SK-N-SH (cell line): ENCODE data around the gene SLC35F1. TPM values are rescaled to one million over a fixed set of nuclear protein-coding genes. Genes with fewer than 3 reads are reported as not detected.

Experiments
- CTCF ChIA-PET: fragments of 300-600, 350-600 bp; formaldehyde crosslinking; extraction: SDS; loops from one replicate; lab custom pipeline; 2021; lab: Yijun Ruan, JAX
- POLR2A ChIA-PET: fragments of 350-600 bp; sonication (Branson Sonifier 250); formaldehyde crosslinking; extraction: SDS; loops from one replicate; lab custom pipeline; 2020; ENCODE audit warnings: antibody characterized with exemption, inconsistent platforms; lab: Yijun Ruan, JAX
- DNase-seq: peaks from one replicate; pipeline ENCODE4 v3.0.0; 2012
- H2AFZ ChIP-seq: fragments of 200-600 bp; sonication (generic); 2 replicates; pipeline ENCODE4 v1.8.1; 2016; ENCODE audit warnings: antibody characterized with exemption, mild to moderate bottlenecking, low read depth
- H3F3A ChIP-seq: fragments of 200-600 bp; sonication (generic); replicated peaks from 2 replicates; pipeline ENCODE3; 2016; ENCODE audit warnings: antibody characterized with exemption, mild to moderate bottlenecking; ENCODE audit not compliant: insufficient read depth
- H3K27ac ChIP-seq, 2 experiments: fragments of 200-500 bp in 1 of 2; fragments of 200-600 bp in 1 of 2; sonication (Bioruptor generic) in 1 of 2; sonication (generic), shearing (Covaris generic) in 1 of 2; 2 replicates each; pipeline versions ENCODE4 v1.5.1 to v1.6.1; 2014 to 2016; ENCODE audit warnings: low read depth in 2 of 2, inconsistent platforms in 1 of 2, low read length in 1 of 2, mild to moderate bottlenecking in 1 of 2, mixed read lengths in 1 of 2
- H3K27me3 ChIP-seq: fragments of 200-600 bp; sonication (generic), shearing (Covaris generic); 2 replicates; pipeline ENCODE4 v1.6.1; 2016; ENCODE audit warnings: mixed run types; ENCODE audit not compliant: insufficient read depth
- H3K36me3 ChIP-seq, 2 experiments: fragments of 200-500 bp in 1 of 2; fragments of 200-600 bp in 1 of 2; sonication (Bioruptor generic) in 1 of 2; sonication (generic) in 1 of 2; replicated peaks in 1 of 2; 2 replicates each; pipeline versions ENCODE3 to v1.5.1; 2014 to 2016; ENCODE audit warnings: low read length in 1 of 2, mild to moderate bottlenecking in 1 of 2; ENCODE audit not compliant: insufficient read depth in 2 of 2, control insufficient read depth in 1 of 2
- H3K4me1 ChIP-seq, 2 experiments: fragments of 200-500 bp in 1 of 2; fragments of 200-600 bp in 1 of 2; sonication (Bioruptor generic) in 1 of 2; sonication (generic), shearing (Covaris generic) in 1 of 2; 2 replicates each; pipeline versions ENCODE4 v1.5.1 to v1.6.1; 2014 to 2016; ENCODE audit warnings: low read depth in 1 of 2, low read length in 1 of 2, mixed run types in 1 of 2; ENCODE audit not compliant: insufficient read depth in 2 of 2, control insufficient read depth in 1 of 2
- H3K4me2 ChIP-seq: fragments of 200-600 bp; sonication (generic), shearing (Covaris generic); 2 replicates; pipeline ENCODE4 v1.6.1; 2017; ENCODE audit warnings: mixed run types
- H3K4me3 ChIP-seq, 2 experiments: fragments of 200-500 bp in 1 of 2; fragments of 200-600 bp in 1 of 2; sonication (Bioruptor generic) in 1 of 2; sonication (generic), shearing (Covaris generic) in 1 of 2; 2 replicates each; pipeline versions ENCODE4 v1.5.1 to v1.8.1; 2014 to 2016; ENCODE audit warnings: low read depth in 2 of 2, inconsistent platforms in 1 of 2, low read length in 1 of 2, mild to moderate bottlenecking in 1 of 2, mixed read lengths in 1 of 2, moderate library complexity in 1 of 2
- H3K79me2 ChIP-seq: fragments of 200-600 bp; sonication (generic); 2 replicates; pipeline ENCODE4 v1.8.1; 2017; ENCODE audit warnings: mild to moderate bottlenecking; ENCODE audit not compliant: insufficient read depth
- H3K9ac ChIP-seq: fragments of 200-600 bp; sonication (generic); 2 replicates; pipeline ENCODE4 v1.6.1; 2017; ENCODE audit warnings: mixed run types
- H3K9me2 ChIP-seq: fragments of 200-600 bp; sonication (generic); 2 replicates; pipeline ENCODE4 v1.6.1; 2017; ENCODE audit warnings: mixed run types
- H3K9me3 ChIP-seq: fragments of 200-600 bp; sonication (generic); 2 replicates; pipeline ENCODE4 v1.6.1; 2017; ENCODE audit warnings: mixed run types, mild to moderate bottlenecking, moderate library complexity
- H4K20me1 ChIP-seq: fragments of 200-600 bp; sonication (generic); 2 replicates; pipeline ENCODE4 v1.6.1; 2017; ENCODE audit warnings: mild to moderate bottlenecking, mixed run types; ENCODE audit not compliant: insufficient read depth
- CHD2 ChIP-seq: fragments of 150-350 bp; IDR thresholded peaks from 2 replicates; pipeline ENCODE4 v1.6.1; 2018; ENCODE audit warnings: low read length; ENCODE audit not compliant: partially characterized antibody
- CTCF ChIP-seq: fragments of 200-600 bp; sonication (generic); IDR thresholded peaks from 2 replicates; pipeline ENCODE4 v1.6.1; 2017; ENCODE audit warnings: antibody characterized with exemption, mild to moderate bottlenecking, moderate library complexity
- ELF1 ChIP-seq: IDR thresholded peaks from 2 replicates; pipeline ENCODE4 v1.4.0; 2012
- EP300 ChIP-seq, 2 experiments: IDR thresholded peaks; 2 replicates each; pipeline versions ENCODE4 v1.4.0 to v1.6.1; 2012; ENCODE audit warnings: borderline replicate concordance in 1 of 2, low read depth in 1 of 2, low read length in 1 of 2
- FOXJ3 ChIP-seq: sonication (generic); formaldehyde crosslinking; IDR thresholded peaks from 2 replicates; pipeline ENCODE4 v1.5.1; 2020; ENCODE audit warnings: mild to moderate bottlenecking, missing genetic modification reagents
- FOXM1 ChIP-seq: IDR thresholded peaks from 2 replicates; pipeline ENCODE4 v1.4.0; 2012; ENCODE audit warnings: low read depth, mild to moderate bottlenecking
- IRF3 ChIP-seq: fragments of 150-350 bp; IDR thresholded peaks from 2 replicates; pipeline ENCODE4 v1.6.1; 2016; ENCODE audit warnings: mild to moderate bottlenecking, low read depth, low read length
- MAX ChIP-seq: IDR thresholded peaks from 2 replicates; pipeline ENCODE4 v1.4.0; 2012; ENCODE audit warnings: low read depth
- MEF2A ChIP-seq: IDR thresholded peaks from 2 replicates; pipeline ENCODE4 v1.4.0; 2012; ENCODE audit warnings: low read depth, borderline replicate concordance
- NFIC ChIP-seq: IDR thresholded peaks from 2 replicates; pipeline ENCODE4 v1.4.0; 2012; ENCODE audit warnings: borderline replicate concordance
- NRF1 ChIP-seq: IDR thresholded peaks from 2 replicates; pipeline ENCODE4 v1.6.1; 2012; ENCODE audit warnings: low read depth, mild to moderate bottlenecking, low read length
- PBX3 ChIP-seq: IDR thresholded peaks from 2 replicates; pipeline ENCODE4; 2012
- RAD21 ChIP-seq: IDR thresholded peaks from 2 replicates; pipeline ENCODE4 v1.6.1; 2012; ENCODE audit warnings: mild to moderate bottlenecking, low read length
- RCOR1 ChIP-seq: fragments of 150-350 bp; IDR thresholded peaks from 2 replicates; pipeline ENCODE4 v1.6.1; 2017; ENCODE audit warnings: antibody characterized with exemption, low read length
- REST ChIP-seq: IDR thresholded peaks from 2 replicates; pipeline ENCODE4 v1.6.1; 2012; ENCODE audit warnings: mild to moderate bottlenecking, low read depth, low read length, moderate library complexity
- RFX5 ChIP-seq: IDR thresholded peaks from 2 replicates; pipeline ENCODE4 v1.6.1; 2012; ENCODE audit warnings: mild to moderate bottlenecking, improper control_type of control experiment, low read length
- TCF12 ChIP-seq: IDR thresholded peaks from 2 replicates; pipeline ENCODE4 v1.4.0; 2012
- TEAD4 ChIP-seq: IDR thresholded peaks from 2 replicates; pipeline ENCODE4 v1.4.0; 2012; ENCODE audit warnings: mild to moderate bottlenecking, borderline replicate concordance; ENCODE audit not compliant: insufficient read depth
- YY1 ChIP-seq: IDR thresholded peaks from 2 replicates; pipeline ENCODE4 v1.4.0; 2012; ENCODE audit warnings: low read depth, mild to moderate bottlenecking
- ZBTB33 ChIP-seq: IDR thresholded peaks from 2 replicates; pipeline ENCODE4 v1.4.0; 2012; ENCODE audit warnings: low read depth, borderline replicate concordance
- WGBS: methylation state at CpG from one replicate; pipeline ENCODE4 v1.1.6; 2017; ENCODE audit warnings: low lambda C conversion rate; 5-methylcytosine and 5-hydroxymethylcytosine counted together
- polyA plus RNA-seq, 3 experiments: library from polyadenylated mRNA; depleted of rRNA; stranded (reverse); fragments of >200 nt; gene quantifications; 2 replicates each; pipeline ENCODE4 v1.2.3, GENCODE V29; 2012

SLC35F1 gene
- polyA plus RNA-seq, 1 of the 3 experiments (the other 2 are of a cell fraction): under 0.01 TPM

GRCh38 chr6:117986396-117986795 is 79.3 kb downstream of the SLC35F1 start:
- ChIA-PET CTCF (interaction anchor here (0.9 to 4.1 kb wide), 4 partner anchors 10 to 814 kb away, joined by 3 to 37 read pairs (median 4); no protein-coding TSS in a partner anchor), POLR2A (no interaction called here)
- 4% methylated on average over 4 of the region's 4 CpGs for WGBS
- no peak overlapping the region for H3K27ac ChIP-seq
- no peaks in the 10 kb centered on the region for H3K4me1 ChIP-seq
- no peaks in the 10 kb centered on the region for H3K27me3 ChIP-seq
- no peaks in the 10 kb centered on the region for H3F3A ChIP-seq
- no peaks in the 10 kb centered on the region for H3K9me2 ChIP-seq
- H2AFZ ChIP-seq: no peak overlapping the region
- no peaks in the 10 kb centered on the region for H3K79me2 ChIP-seq
- H3K9me3 ChIP-seq: no peaks in the 10 kb centered on the region
- no peak for TF ChIP-seq NFIC
- TF ChIP-seq RAD21: no peak
- TF ChIP-seq RCOR1: no peak
- TF ChIP-seq CTCF: no peak
- no peak for TF ChIP-seq RFX5
- TF ChIP-seq ZBTB33: no peak
- no peak for TF ChIP-seq TEAD4
- H3K4me2 ChIP-seq: no peak overlapping the region
- H3K9ac ChIP-seq: no peak overlapping the region
- no peak for DNase-seq
- no peak overlapping the region for H3K4me3 ChIP-seq
- H4K20me1 ChIP-seq: no peaks in the 10 kb centered on the region
- no peaks in the 10 kb centered on the region for H3K36me3 ChIP-seq

GRCh38 chr6:117989086-117989485 is 82.0 kb downstream of the SLC35F1 start:
- H2AFZ ChIP-seq: no peak overlapping the region
- whole genome bisulfite sequencing: 0% methylated on average over 3 of the region's 3 CpGs
- no peak overlapping the region for H3K4me3 ChIP-seq
- no peak for TF ChIP-seq FOXM1
- TF ChIP-seq PBX3: no peak
- TF ChIP-seq REST: no peak
- TF ChIP-seq CHD2: no peak
- TF ChIP-seq MEF2A: no peak
- no peak for TF ChIP-seq TCF12
- TF ChIP-seq EP300 (IDR thresholded peaks at IDR 0.05; ENCODE audit: borderline replicate concordance in 1 of 2, low read depth in 1 of 2, low read length in 1 of 2): no peak
- no peak for TF ChIP-seq IRF3
- no peak for TF ChIP-seq RCOR1
- no peak for TF ChIP-seq ELF1
- no peak for TF ChIP-seq MAX
- no peak for TF ChIP-seq RFX5
- TF ChIP-seq FOXJ3 (CRISPR knock-in tag): no peak
- TF ChIP-seq NRF1: no peak
- no peak for TF ChIP-seq YY1
- H3K9ac ChIP-seq: no peak overlapping the region
- ChIA-PET POLR2A (no interaction called here), CTCF (no interaction called here)
- H3K27ac ChIP-seq: no peak overlapping the region
- H3F3A ChIP-seq: no peaks in the 10 kb centered on the region
- H3K27me3 ChIP-seq: no peaks in the 10 kb centered on the region
- H3K79me2 ChIP-seq: no peaks in the 10 kb centered on the region
- no peaks in the 10 kb centered on the region for H4K20me1 ChIP-seq
- no peaks in the 10 kb centered on the region for H3K9me3 ChIP-seq
- no peak overlapping the region for H3K4me2 ChIP-seq
- no peaks in the 10 kb centered on the region for H3K36me3 ChIP-seq
- no peaks in the 10 kb centered on the region for H3K9me2 ChIP-seq
- H3K4me1 ChIP-seq: no peaks in the 10 kb centered on the region
- no peak for DNase-seq
